ENCODE measurements around the gene SMARCC2. TPM values are rescaled to one million over a fixed set of nuclear protein-coding genes. Genes with fewer than 3 reads are reported as not detected.

SMARCC2 gene
- total RNA-seq, 4 donors from 2014 or later, result 104 to 139 (median 117) TPM

DNA sequence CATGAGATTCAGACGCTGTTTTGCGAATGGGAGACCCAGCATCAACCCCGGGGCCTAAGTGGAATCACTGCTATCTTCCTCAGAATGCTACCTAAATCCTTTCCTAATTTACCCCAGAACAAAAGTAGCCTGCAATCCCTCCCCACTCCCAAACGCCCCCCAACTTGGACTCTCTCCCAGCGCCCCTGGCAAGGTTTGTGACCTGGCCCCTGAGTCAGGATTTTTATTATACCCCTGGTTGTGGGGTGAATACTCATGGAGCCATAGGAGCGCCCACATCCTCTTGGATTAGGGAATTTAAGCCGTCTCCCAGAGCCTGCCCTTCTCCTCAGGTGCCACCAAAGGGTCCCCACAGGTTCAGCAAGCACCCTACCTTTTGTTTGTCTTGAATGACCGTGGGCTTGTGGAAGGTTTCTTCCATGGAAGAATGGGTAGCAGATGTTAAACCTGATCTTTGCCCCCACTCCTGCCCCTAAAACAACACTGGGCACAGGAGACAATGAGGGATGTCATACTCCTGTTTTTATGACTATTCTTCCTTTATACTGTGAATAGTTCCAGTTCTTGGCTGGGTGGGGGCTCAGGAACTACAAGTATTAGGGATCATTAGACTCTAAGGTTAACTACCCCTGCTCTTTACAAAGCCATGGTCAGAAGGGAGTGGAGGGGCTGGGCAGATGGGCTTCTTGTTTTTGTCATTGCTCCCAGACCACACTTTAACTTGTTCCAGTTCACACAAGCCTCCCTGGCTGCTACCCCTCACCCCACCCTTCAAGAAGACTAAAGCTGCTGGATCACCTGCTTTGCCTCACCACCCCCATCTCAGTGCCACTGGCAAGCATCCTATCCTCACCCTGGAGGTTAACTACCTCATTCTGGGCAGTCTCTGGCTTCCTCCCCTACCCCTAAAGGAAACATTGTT is 36.3 kb downstream of the SMARCC2 start:
- no peak for TF ChIP-seq POLR2A (IDR thresholded peaks at IDR 0.05)
- TF ChIP-seq, protein P1, sequence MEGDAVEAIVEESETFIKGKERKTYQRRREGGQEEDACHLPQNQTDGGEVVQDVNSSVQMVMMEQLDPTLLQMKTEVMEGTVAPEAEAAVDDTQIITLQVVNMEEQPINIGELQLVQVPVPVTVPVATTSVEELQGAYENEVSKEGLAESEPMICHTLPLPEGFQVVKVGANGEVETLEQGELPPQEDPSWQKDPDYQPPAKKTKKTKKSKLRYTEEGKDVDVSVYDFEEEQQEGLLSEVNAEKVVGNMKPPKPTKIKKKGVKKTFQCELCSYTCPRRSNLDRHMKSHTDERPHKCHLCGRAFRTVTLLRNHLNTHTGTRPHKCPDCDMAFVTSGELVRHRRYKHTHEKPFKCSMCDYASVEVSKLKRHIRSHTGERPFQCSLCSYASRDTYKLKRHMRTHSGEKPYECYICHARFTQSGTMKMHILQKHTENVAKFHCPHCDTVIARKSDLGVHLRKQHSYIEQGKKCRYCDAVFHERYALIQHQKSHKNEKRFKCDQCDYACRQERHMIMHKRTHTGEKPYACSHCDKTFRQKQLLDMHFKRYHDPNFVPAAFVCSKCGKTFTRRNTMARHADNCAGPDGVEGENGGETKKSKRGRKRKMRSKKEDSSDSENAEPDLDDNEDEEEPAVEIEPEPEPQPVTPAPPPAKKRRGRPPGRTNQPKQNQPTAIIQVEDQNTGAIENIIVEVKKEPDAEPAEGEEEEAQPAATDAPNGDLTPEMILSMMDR (IDR thresholded peaks at IDR 0.05), result no peak
- no peak for TF ChIP-seq EP300 (IDR thresholded peaks at IDR 0.05)
- H3K4me3 ChIP-seq, result peak overlapping the region; percentile 55 to 74 (median 71)
- no peaks in the 10 kb centered on the region for H3K9me3 ChIP-seq
- H3K36me3 ChIP-seq, result peaks cover 0 to 5% (median 0%) of the 10 kb centered on the region in 3 donors
- no peaks in the 10 kb centered on the region for H3K27me3 ChIP-seq
- H3K4me1 ChIP-seq, result peaks cover 0 to 46% (median 14%) of the 10 kb centered on the region in 4 donors
- WGBS, 2 donors, result 2 to 5% methylated on average over 8 of the region's 8 CpGs
- H3K27ac ChIP-seq, result peak overlapping the region; percentile 87 to 96 (median 92)
- DNase-seq (ENCODE audit: low spot score in 2 of 2), result no peak

DNA sequence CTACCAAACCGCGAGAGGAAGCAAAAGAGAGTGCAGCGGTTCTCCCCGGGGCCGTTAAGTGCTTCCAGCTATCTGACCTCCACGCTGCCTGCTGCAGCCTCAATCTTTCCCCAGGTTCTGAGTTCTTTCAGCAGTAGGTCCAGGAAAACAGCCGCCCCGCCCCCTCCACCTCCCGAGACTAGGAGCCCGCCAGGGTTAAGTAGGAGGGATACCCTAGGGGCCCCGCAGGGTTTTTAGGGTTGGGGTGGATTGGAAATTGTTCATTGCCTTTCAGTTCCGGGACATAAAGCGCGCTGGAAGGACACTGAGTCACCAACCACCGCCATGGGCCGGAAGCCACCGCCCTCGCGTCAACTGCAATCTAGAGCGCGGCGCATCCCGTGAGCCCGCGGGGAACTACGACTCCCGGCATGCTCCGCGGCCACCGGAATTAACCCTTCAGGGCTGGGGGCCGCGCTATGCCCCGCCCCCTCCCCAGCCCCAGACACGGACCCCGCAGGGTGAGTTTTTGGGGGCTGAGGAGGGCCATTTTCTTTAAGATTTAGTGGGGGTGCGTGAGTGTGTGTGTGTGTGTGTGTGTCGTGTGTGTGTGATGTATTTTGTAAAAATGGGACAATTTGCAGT is 37.0 kb downstream of the SMARCC2 start, which contains the start of gene MYL6B:
Gene MYL6B (plus strand): TSS at position 456 of the 624 bp plus-strand sequence. CDS start 1,332 bp downstream, outside the sequence.
- peak within 1 kb of the TSS; percentile 55 to 74 (median 71) for H3K4me3 ChIP-seq
- H3K9me3 ChIP-seq, result no peaks in the 10 kb centered on the region
- H3K4me1 ChIP-seq, result peaks cover 0 to 44% (median 12%) of the 10 kb centered on the region in 4 donors
- peak; percentile 89 for DNase-seq (ENCODE audit: low spot score in 2 of 2)
- TF ChIP-seq POLR2A (IDR thresholded peaks at IDR 0.05), result peak; percentile 43 to 62
- TF ChIP-seq EP300 (IDR thresholded peaks at IDR 0.05), result peak; percentile 93 to 95
- TF ChIP-seq, protein P1 (IDR thresholded peaks at IDR 0.05), result peak in 1 of 5 experiments; percentile 15
- peaks cover 0 to 5% (median 0%) of the 10 kb centered on the region in 3 donors for H3K36me3 ChIP-seq
- H3K27ac ChIP-seq, result peak within 1 kb of the TSS; percentile 87 to 96 (median 92)
- WGBS, 2 donors, result 0% methylated on average over 34 to 37 of the region's 37 CpGs
- no peaks in the 10 kb centered on the region for H3K27me3 ChIP-seq

DNA sequence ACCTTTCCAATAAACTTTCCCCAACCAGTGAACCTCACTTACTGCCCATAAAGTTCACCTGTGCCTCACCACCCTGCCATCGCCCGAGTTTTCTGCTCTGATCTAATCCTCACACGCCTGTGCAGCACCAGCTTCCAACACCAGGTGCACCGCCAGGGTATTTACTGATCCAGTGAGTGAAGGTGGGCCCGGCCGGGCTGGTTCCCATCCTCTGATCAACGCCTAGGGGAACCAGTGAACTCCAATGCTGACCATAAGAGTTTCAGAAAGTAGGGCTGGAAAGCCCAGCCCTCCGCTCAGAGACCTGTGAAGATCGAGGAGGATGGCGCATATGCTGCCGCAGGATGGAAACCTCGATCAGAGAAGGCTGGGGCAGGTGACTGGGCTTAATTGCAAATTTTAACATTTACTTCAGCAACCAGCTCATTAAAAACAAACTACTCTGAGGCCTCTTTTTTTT is 37.6 kb downstream of the SMARCC2 start:
- Histone ChIP-seq H3K4me1 (peaks cover 0 to 44% (median 12%) of the 10 kb centered on the region in 4 donors), H3K9me3 (no peaks in the 10 kb centered on the region), H3K27me3 (no peaks in the 10 kb centered on the region), H3K4me3 (peak overlapping the region; percentile 55 to 74 (median 71)), H3K27ac (peak overlapping the region; percentile 87 to 96 (median 92)), H3K36me3 (peaks cover 0 to 5% (median 0%) of the 10 kb centered on the region in 3 donors)
- 6 to 9% methylated on average over 12 of the region's 12 CpGs for WGBS, 2 donors
- peak in 1 of 2 donors; percentile 25 for DNase-seq (ENCODE audit: low spot score in 2 of 2)
- TF ChIP-seq EP300 (IDR thresholded peaks at IDR 0.05), result no peak
- TF ChIP-seq, protein P1 (IDR thresholded peaks at IDR 0.05), result peak in 4 of 5 experiments; percentile 10 to 64 (median 41)

DNA sequence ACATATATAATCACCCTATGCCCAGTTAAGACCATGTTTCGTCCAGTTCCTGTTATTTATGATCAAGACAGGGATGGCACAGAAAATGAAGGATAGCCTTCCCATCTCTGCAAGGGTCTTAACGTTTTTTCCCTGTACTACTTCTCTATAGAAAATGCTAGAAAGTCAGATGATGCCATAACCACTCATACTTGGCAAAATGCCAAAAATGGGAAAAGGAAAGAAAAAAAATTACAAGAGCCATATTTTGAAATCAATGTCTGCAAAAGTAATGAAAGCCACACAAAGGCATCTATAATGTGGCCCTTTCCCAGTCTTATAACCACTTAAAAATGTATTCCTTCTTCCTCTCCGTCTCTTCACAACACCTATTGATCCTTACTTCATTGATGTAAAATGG is 38.7 kb downstream of the SMARCC2 start:
- Histone ChIP-seq H3K27me3 (no peaks in the 10 kb centered on the region), H3K9me3 (no peaks in the 10 kb centered on the region), H3K27ac (peak overlapping the region in 1 of 4 donors; percentile 96), H3K4me1 (peaks cover 0 to 51% (median 14%) of the 10 kb centered on the region in 4 donors), H3K36me3 (peaks cover 0 to 5% (median 0%) of the 10 kb centered on the region in 3 donors), H3K4me3 (no peak overlapping the region)
- TF ChIP-seq, protein P1 (IDR thresholded peaks at IDR 0.05), result no peak
- peak in 1 of 2 donors; percentile 28 for TF ChIP-seq EP300 (IDR thresholded peaks at IDR 0.05)
- TF ChIP-seq POLR2A (IDR thresholded peaks at IDR 0.05), result no peak
- no peak for DNase-seq (ENCODE audit: low spot score in 2 of 2)
- WGBS, 2 donors, result 56 to 57% methylated on average over 3 of the region's 3 CpGs

Measured in tibial nerve (tissue), 4 donors.